Measurements from ENCODE around the gene RAB4A.

DNA sequence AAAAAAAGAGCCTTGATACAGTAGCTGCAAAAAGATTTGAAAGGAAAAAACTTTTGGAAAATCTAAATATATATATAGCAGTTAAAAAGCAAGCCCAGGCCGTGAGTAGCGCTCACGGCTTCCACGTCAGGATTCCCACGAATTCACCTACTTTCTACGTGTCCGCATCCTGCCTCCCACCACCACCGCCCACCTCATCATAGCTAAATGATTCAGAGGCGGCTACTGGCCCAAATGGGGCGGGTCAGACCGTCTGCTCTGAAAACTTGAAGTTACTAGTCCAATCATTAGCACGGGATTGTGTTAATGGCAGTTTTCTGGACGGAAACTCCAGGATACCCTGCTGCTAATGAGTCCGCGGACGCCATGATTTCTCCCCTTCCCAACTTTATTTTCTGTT is 73.2 kb downstream of the RAB4A start:
- TF ChIP-seq, protein P1, sequence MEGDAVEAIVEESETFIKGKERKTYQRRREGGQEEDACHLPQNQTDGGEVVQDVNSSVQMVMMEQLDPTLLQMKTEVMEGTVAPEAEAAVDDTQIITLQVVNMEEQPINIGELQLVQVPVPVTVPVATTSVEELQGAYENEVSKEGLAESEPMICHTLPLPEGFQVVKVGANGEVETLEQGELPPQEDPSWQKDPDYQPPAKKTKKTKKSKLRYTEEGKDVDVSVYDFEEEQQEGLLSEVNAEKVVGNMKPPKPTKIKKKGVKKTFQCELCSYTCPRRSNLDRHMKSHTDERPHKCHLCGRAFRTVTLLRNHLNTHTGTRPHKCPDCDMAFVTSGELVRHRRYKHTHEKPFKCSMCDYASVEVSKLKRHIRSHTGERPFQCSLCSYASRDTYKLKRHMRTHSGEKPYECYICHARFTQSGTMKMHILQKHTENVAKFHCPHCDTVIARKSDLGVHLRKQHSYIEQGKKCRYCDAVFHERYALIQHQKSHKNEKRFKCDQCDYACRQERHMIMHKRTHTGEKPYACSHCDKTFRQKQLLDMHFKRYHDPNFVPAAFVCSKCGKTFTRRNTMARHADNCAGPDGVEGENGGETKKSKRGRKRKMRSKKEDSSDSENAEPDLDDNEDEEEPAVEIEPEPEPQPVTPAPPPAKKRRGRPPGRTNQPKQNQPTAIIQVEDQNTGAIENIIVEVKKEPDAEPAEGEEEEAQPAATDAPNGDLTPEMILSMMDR (IDR thresholded peaks at IDR 0.05) = no peak
- no peak for TF ChIP-seq POLR2A (IDR thresholded peaks at IDR 0.05)

Measured in breast epithelium (tissue), 3 donors.